SU-DHL-6 (cell line): ENCODE data around the gene STAMBPL1.

Experiments
- H2AFZ ChIP-seq: fragments of 200-600 bp; sonication (generic); 2 replicates; pipeline ENCODE4 v1.6.1; 2014; ENCODE audit warnings: low read depth, mild to moderate bottlenecking, moderate library complexity, mixed read lengths, antibody characterized with exemption, low read length; ENCODE audit not compliant: severe bottlenecking
- H3F3A ChIP-seq: fragments of 200-600 bp; shearing (Covaris generic); 2 replicates; pipeline ENCODE4 v1.6.0; 2016; ENCODE audit warnings: antibody characterized with exemption, mild to moderate bottlenecking; ENCODE audit not compliant: insufficient read depth
- H3K27ac ChIP-seq: fragments of 200-600 bp; sonication (generic); 2 replicates; pipeline ENCODE4 v1.5.1; 2016; ENCODE audit warnings: low read depth, mild to moderate bottlenecking, low read length, moderate library complexity, mixed read lengths
- H3K27me3 ChIP-seq: fragments of 200-600 bp; sonication (generic), shearing (Covaris generic); 2 replicates; pipeline ENCODE4 v1.6.0; 2014; ENCODE audit warnings: mild to moderate bottlenecking, low read length
- H3K36me3 ChIP-seq: fragments of 200-600 bp; sonication (generic); 2 replicates; pipeline ENCODE4 v1.6.1; 2014; ENCODE audit warnings: mild to moderate bottlenecking, low read length, mixed read lengths
- H3K4me2 ChIP-seq: fragments of 300-600, 200-600 bp; shearing (Covaris generic), sonication (generic); 2 replicates; pipeline ENCODE4 v1.6.0; 2014; ENCODE audit warnings: low read length, low read depth, mild to moderate bottlenecking; ENCODE audit not compliant: poor library complexity, severe bottlenecking
- H3K4me3 ChIP-seq: fragments of 200-600 bp; sonication (generic); 2 replicates; pipeline ENCODE4 v1.5.1; 2014; ENCODE audit warnings: antibody characterized with exemption, low read length, mild to moderate bottlenecking, mixed read lengths; ENCODE audit not compliant: insufficient read depth, poor library complexity, severe bottlenecking
- H3K79me2 ChIP-seq: fragments of 200-600 bp; sonication (generic); 2 replicates; pipeline ENCODE4 v1.6.1; 2014; ENCODE audit warnings: mild to moderate bottlenecking, low read length, moderate library complexity; ENCODE audit not compliant: insufficient read depth
- H3K9ac ChIP-seq: fragments of 200-600 bp; sonication (generic); 2 replicates; pipeline ENCODE4 v1.7.0; 2014; ENCODE audit warnings: mild to moderate bottlenecking, low read length
- H3K9me2 ChIP-seq: fragments of 200-600 bp; sonication (generic); replicated peaks from 2 replicates; pipeline ENCODE4 v1.6.1; 2014; ENCODE audit warnings: low read length; ENCODE audit not compliant: insufficient read depth
- H3K9me3 ChIP-seq: fragments of 200-600 bp; sonication (generic); 2 replicates; pipeline ENCODE4 v1.6.1; 2014; ENCODE audit warnings: low read length, mixed read lengths; ENCODE audit not compliant: insufficient read depth
- H4K20me1 ChIP-seq: fragments of 200-600 bp; sonication (generic); 2 replicates; pipeline ENCODE4 v1.6.1; 2014; ENCODE audit warnings: low read depth, mild to moderate bottlenecking, antibody characterized with exemption, low read length, moderate library complexity, mixed read lengths
- EZH2phosphoT487 ChIP-seq: fragments of 200-600 bp; sonication (generic), shearing (Covaris generic); conservative IDR thresholded peaks from 2 replicates; pipeline ENCODE4 v1.6.1; 2018; ENCODE audit warnings: mild to moderate bottlenecking, antibody characterized with exemption, low read length, moderate library complexity, mixed read lengths
- TF ChIP-seq, protein P1 (sequence below): fragments of 200-600 bp; sonication (generic); IDR thresholded peaks from one replicate; pipeline ENCODE4 v1.5.1; 2017; ENCODE audit warnings: antibody characterized with exemption, mild to moderate bottlenecking, low read length, moderate library complexity; ENCODE audit not compliant: insufficient read depth, poor library complexity, severe bottlenecking

Gene STAMBPL1

DNA sequence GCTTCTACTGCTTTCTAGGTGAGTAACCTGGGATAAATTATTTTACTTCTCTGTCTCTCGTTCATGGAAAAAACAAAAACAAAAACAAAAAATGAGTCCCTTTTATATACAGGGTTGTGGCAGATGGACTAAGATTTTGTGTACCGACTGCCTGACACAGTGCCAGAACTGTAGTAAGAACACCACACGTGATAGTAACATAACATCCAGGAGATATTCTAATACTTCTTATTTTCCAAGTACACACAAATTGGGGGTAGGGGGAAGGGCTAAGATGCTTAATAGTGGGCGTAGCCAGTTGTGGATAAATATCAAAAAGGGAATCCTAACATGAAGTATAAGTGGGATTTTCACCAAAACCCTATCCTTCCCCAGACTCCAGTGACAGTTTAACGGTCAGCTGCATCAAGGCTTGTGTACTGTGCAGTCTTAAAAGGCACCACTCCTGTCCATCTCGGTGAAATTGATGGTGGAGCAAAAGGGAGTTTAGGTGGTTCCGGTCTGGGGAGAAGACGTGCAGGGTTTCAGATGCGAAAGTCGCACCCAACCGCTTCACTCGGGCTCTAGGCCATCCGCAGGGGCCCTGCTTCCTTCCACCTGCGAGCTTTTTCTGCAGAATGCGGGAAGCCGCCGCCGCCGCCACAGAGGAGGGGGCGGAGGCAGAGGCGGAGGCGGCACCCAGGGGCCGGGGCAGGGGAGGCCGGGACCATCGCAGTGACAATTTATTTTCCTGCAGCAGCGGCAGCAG lies at the start of gene STAMBPL1:
Gene STAMBPL1 (plus strand): TSS at position 712 of the 748 bp plus-strand sequence. CDS start 21,464 bp downstream, outside the sequence.
- TF ChIP-seq, protein P1, sequence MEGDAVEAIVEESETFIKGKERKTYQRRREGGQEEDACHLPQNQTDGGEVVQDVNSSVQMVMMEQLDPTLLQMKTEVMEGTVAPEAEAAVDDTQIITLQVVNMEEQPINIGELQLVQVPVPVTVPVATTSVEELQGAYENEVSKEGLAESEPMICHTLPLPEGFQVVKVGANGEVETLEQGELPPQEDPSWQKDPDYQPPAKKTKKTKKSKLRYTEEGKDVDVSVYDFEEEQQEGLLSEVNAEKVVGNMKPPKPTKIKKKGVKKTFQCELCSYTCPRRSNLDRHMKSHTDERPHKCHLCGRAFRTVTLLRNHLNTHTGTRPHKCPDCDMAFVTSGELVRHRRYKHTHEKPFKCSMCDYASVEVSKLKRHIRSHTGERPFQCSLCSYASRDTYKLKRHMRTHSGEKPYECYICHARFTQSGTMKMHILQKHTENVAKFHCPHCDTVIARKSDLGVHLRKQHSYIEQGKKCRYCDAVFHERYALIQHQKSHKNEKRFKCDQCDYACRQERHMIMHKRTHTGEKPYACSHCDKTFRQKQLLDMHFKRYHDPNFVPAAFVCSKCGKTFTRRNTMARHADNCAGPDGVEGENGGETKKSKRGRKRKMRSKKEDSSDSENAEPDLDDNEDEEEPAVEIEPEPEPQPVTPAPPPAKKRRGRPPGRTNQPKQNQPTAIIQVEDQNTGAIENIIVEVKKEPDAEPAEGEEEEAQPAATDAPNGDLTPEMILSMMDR, result no peak
- no peak for TF ChIP-seq EZH2phosphoT487

DNA sequence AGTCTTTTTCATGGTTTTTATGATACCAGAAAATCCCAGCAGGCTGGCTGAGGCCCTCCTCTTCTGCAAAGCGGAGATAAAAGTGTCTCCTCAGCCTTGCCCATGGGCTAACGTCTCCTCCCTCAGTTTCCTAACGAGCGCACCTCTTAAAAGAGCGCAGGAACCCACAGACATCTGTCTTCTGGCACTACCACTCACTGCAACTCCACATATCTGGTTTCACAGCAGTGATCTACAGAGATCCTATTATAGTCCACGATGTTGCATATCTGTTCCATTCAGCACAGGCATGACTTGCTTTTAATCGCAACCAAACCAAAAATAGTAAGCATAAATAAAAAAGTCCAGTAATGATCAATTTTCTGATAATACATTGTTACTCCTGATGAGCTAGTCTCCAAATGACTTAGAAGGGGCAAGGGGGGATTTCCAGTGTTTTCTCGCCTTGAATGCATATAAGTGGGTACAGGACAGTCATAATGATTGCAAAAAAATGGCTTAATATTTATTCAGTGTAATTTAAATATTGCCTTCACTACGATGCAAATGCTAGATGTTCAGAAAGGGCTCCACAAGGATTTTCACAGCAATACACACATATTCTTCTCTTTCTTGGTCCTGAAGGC lies 49.3 kb upstream of the STAMBPL1 start:
- H3K9me3 ChIP-seq, result no peaks in the 10 kb centered on the region
- no peak for TF ChIP-seq EZH2phosphoT487
- TF ChIP-seq, protein P1, result no peak
- H3K79me2 ChIP-seq, result no peaks in the 10 kb centered on the region
- H3K4me2 ChIP-seq, result no peak overlapping the region
- no peak overlapping the region for H3K4me3 ChIP-seq
- H3K36me3 ChIP-seq, result no peaks in the 10 kb centered on the region
- H3K27ac ChIP-seq, result no peak overlapping the region
- H3F3A ChIP-seq, result no peaks in the 10 kb centered on the region
- H4K20me1 ChIP-seq, result no peaks in the 10 kb centered on the region
- no peaks in the 10 kb centered on the region for H3K27me3 ChIP-seq
- H3K9me2 ChIP-seq, result no peaks in the 10 kb centered on the region
- H3K9ac ChIP-seq, result no peak overlapping the region
- H2AFZ ChIP-seq, result no peak overlapping the region

More for the DNA sequence above, at the start of gene STAMBPL1:
- Histone ChIP-seq H3K36me3 (no peaks in the 10 kb centered on the region), H3K27ac (peak within 1 kb of the TSS; percentile 80), H3K9ac (peak within 1 kb of the TSS; percentile 73), H2AFZ (peak within 1 kb of the TSS; percentile 86), H3K79me2 (peaks cover 19% of the 10 kb centered on the region; the same call in 1 of the 2 replicates), H3F3A (peaks cover 13% of the 10 kb centered on the region), H3K4me2 (peak within 1 kb of the TSS; percentile 95), H3K9me2 (no peaks in the 10 kb centered on the region), H3K9me3 (no peaks in the 10 kb centered on the region), H3K4me3 (peak within 1 kb of the TSS; percentile 79), H3K27me3 (no peaks in the 10 kb centered on the region), H4K20me1 (no peaks in the 10 kb centered on the region)

DNA sequence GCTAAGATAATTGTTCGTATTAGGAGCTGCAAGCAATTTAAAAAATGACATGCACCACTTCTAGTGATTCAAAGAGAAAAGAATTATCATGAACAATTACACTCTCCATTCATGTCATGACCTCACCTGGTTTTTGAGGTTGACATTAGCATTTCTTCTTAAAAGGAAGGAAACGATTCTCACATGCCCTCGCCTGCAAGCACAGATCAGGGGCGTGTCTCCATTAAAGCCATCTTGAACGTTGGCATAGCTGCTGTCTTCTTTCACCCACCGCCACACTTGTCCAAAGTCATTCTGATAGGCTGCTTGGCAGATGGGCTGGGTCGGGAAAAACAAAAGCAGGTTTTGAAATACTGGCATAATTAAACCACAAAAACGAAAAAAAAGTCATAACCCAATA lies 48.3 kb upstream of the STAMBPL1 start:
- Histone ChIP-seq H3K4me3 (no peak overlapping the region), H3K27ac (no peak overlapping the region), H3K27me3 (no peaks in the 10 kb centered on the region), H3K9me2 (no peaks in the 10 kb centered on the region), H3K36me3 (no peaks in the 10 kb centered on the region), H3K4me2 (no peak overlapping the region), H3K9me3 (no peaks in the 10 kb centered on the region), H4K20me1 (no peaks in the 10 kb centered on the region), H3K79me2 (no peaks in the 10 kb centered on the region), H2AFZ (no peak overlapping the region), H3K9ac (no peak overlapping the region), H3F3A (no peaks in the 10 kb centered on the region)
- TF ChIP-seq, protein P1, result no peak
- no peak for TF ChIP-seq EZH2phosphoT487
